Type B pancreatic cell (in vitro differentiated cells): ENCODE data around the gene ZBTB44. TPM values are rescaled to one million over a fixed set of nuclear protein-coding genes. Genes with fewer than 3 reads are reported as not detected.

Experiments used
- DNase-seq: peaks from one replicate; pipeline ENCODE4 v3.0.0; 2021; ENCODE audit warnings: mixed read lengths; ENCODE audit not compliant: unreplicated experiment; ENCODE audit errors: extremely low spot score
- H3K27ac Mint-ChIP-seq: 2 replicates; pipeline ENCODE4 v1.8.0; 2021; ENCODE audit warnings: mild to moderate bottlenecking, mixed read lengths
- H3K27me3 Mint-ChIP-seq: 2 replicates; pipeline ENCODE4 v1.8.0; 2021; ENCODE audit warnings: mixed read lengths
- H3K36me3 Mint-ChIP-seq: 2 replicates; pipeline ENCODE4 v1.8.0; 2021; ENCODE audit warnings: mixed read lengths
- H3K4me1 Mint-ChIP-seq: one replicate; pipeline ENCODE4 v1.8.0; 2021; ENCODE audit warnings: mixed read lengths; ENCODE audit not compliant: unreplicated experiment
- H3K4me3 Mint-ChIP-seq: 2 replicates; pipeline ENCODE4 v1.8.0; 2021; ENCODE audit warnings: mild to moderate bottlenecking, mixed read lengths
- H3K9me3 Mint-ChIP-seq: 2 replicates; pipeline ENCODE4 v1.8.0; 2021; ENCODE audit warnings: mixed read lengths
- long read RNA-seq: library from polyadenylated mRNA; unstranded; transcript quantifications from one replicate; pipeline ENCODE4 v2.0.0, GENCODE V29; 2020
- total RNA-seq: library from RNA; stranded (reverse); gene quantifications from 2 replicates; pipeline ENCODE4 v1.2.1, GENCODE V29; 2021; ENCODE audit warnings: low replicate concordance
- TF ChIP-seq, protein P1 (sequence below): fragments of 200-600 bp; sonication (generic); conservative IDR thresholded peaks from 2 replicates; pipeline ENCODE4 v1.5.0; 2021; ENCODE audit warnings: antibody characterized with exemption, mild to moderate bottlenecking

Gene ZBTB44
- total RNA-seq, result 29.7 and 37.3 TPM in 2 replicates
- long read RNA-seq, full-length matches to known transcripts, result 1 of 10 reads
- long read RNA-seq, partial matches to known transcripts, result 0 of 10 reads
- long read RNA-seq, other reads (novel, unspliced or antisense), result 9 of 10 reads

GRCh38 chr11:130314750-130315285 is at the start of gene ZBTB44:
Gene ZBTB44, minus strand, starts transcription at chr11:130314917. Its CDS starts 53,044 bp downstream, at chr11:130261873.
- H3K9me3 Mint-ChIP-seq, result no peaks in the 10 kb centered on the region
- H3K27me3 Mint-ChIP-seq, result no peaks in the 10 kb centered on the region
- H3K36me3 Mint-ChIP-seq, result no peaks in the 10 kb centered on the region
- peak; percentile 92 for DNase-seq
- H3K27ac Mint-ChIP-seq, result peak within 1 kb of the TSS; percentile 90
- peaks cover 25% of the 10 kb centered on the region for H3K4me1 Mint-ChIP-seq
- H3K4me3 Mint-ChIP-seq, result peak within 1 kb of the TSS; percentile 97
- TF ChIP-seq, protein P1, sequence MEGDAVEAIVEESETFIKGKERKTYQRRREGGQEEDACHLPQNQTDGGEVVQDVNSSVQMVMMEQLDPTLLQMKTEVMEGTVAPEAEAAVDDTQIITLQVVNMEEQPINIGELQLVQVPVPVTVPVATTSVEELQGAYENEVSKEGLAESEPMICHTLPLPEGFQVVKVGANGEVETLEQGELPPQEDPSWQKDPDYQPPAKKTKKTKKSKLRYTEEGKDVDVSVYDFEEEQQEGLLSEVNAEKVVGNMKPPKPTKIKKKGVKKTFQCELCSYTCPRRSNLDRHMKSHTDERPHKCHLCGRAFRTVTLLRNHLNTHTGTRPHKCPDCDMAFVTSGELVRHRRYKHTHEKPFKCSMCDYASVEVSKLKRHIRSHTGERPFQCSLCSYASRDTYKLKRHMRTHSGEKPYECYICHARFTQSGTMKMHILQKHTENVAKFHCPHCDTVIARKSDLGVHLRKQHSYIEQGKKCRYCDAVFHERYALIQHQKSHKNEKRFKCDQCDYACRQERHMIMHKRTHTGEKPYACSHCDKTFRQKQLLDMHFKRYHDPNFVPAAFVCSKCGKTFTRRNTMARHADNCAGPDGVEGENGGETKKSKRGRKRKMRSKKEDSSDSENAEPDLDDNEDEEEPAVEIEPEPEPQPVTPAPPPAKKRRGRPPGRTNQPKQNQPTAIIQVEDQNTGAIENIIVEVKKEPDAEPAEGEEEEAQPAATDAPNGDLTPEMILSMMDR, result no peak

DNA sequence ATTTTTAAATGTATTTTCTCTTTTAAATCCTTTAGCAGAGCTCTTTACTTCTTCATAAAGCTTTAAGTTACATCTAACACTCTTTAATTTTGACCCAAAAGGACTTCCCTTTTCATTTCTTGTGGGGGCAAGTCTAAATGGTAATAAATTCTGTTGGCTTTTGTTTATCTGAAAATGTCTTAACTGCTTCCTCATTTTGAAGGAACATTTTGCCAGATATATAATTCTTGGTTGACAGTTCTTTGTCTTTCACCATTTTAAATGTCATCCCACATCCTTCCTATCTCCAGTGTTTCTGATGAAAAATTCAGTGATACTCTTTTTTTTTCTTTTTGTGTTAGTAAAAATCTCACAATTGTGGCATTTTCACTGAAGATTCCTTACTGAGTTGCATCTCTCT is 44.7 kb upstream of the ZBTB44 start:
- TF ChIP-seq, protein P1, result no peak
- no peaks in the 10 kb centered on the region for H3K4me1 Mint-ChIP-seq

DNA sequence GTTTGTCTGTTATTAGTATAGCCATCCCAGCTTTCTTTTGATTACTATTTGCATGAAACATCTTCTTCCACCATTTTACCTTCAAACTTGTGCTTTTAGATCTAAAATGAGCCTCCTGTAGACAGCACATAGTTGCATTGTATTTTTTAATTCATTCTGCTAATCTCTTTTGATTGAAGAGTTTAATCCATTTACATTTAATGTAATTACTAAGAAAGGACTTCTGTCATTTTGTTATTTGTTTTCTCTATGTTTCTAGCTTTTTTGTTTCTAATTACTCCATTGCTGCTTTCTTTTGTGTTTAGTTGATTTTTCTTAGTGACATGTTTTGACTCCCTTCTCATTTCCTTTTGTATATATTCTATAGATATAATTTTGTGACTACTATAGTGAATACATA is 43.7 kb upstream of the ZBTB44 start:
- no peaks in the 10 kb centered on the region for H3K4me1 Mint-ChIP-seq
- no peaks in the 10 kb centered on the region for H3K27me3 Mint-ChIP-seq
- TF ChIP-seq, protein P1, result no peak

More for the DNA sequence above, 44.7 kb upstream of the ZBTB44 start:
- no peak for DNase-seq
- Mint-ChIP-seq H3K4me3 (no peak overlapping the region), H3K27ac (no peak overlapping the region), H3K36me3 (no peaks in the 10 kb centered on the region), H3K27me3 (no peaks in the 10 kb centered on the region), H3K9me3 (no peaks in the 10 kb centered on the region)

GRCh38 chr11:130347261-130347660 is 32.5 kb upstream of the ZBTB44 start:
- TF ChIP-seq, protein P1, result no peak

More for the DNA sequence above, 43.7 kb upstream of the ZBTB44 start:
- Mint-ChIP-seq H3K4me3 (no peak overlapping the region), H3K9me3 (no peaks in the 10 kb centered on the region), H3K36me3 (no peaks in the 10 kb centered on the region), H3K27ac (no peak overlapping the region)
- no peak for DNase-seq

DNA sequence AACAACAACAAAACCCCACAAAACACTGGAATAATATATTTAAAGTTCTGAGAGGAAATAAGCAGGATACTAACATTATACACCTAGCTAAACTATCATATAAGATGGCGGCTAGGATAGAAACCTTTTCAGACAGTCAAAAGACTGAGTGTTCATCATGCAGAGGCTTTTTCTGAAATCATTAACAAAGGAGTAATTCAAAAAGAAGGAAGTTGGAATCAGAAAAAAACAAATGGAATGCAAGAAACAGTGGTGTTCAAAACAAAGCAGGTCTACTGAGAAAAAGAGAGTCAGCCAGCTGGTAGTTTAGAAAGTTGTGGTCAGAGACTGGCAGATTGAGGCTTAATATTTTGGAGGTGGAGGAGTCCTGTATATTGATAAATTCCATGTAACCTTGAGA is 30.1 kb upstream of the ZBTB44 start:
- Mint-ChIP-seq H3K4me3 (no peak overlapping the region), H3K27ac (no peak overlapping the region), H3K4me1 (no peaks in the 10 kb centered on the region), H3K36me3 (no peaks in the 10 kb centered on the region), H3K9me3 (no peaks in the 10 kb centered on the region), H3K27me3 (no peaks in the 10 kb centered on the region)
- no peak for DNase-seq
- TF ChIP-seq, protein P1, result no peak

More at GRCh38 chr11:130347261-130347660, 32.5 kb upstream of the ZBTB44 start:
- DNase-seq, result no peak
- H3K4me3 Mint-ChIP-seq, result no peak overlapping the region
- no peaks in the 10 kb centered on the region for H3K27me3 Mint-ChIP-seq
- H3K27ac Mint-ChIP-seq, result no peak overlapping the region
- no peaks in the 10 kb centered on the region for H3K9me3 Mint-ChIP-seq
- no peaks in the 10 kb centered on the region for H3K4me1 Mint-ChIP-seq
- H3K36me3 Mint-ChIP-seq, result no peaks in the 10 kb centered on the region
